Astrocyte of the hippocampus (primary cell): ENCODE results near the gene C1orf232.

Source experiments
- DNase-seq: peaks from one replicate; pipeline ENCODE4 v3.0.0; 2011; ENCODE audit warnings: low read depth, low spot score

The C1orf232 gene

GRCh38 chr1:26156285-26157038, 12.3 kb downstream of the C1orf232 start:
- no peak for DNase-seq

- no peak for DNase-seq
Observed at GRCh38 chr1:26155370-26156284, 13.1 kb downstream of the C1orf232 start.

GRCh38 chr1:26154750-26155149, 14.0 kb downstream of the C1orf232 start:
- no peak for DNase-seq

- DNase-seq = no peak
Observed at GRCh38 chr1:26153966-26154532, 14.7 kb downstream of the C1orf232 start.

GRCh38 chr1:26148887-26149286, 19.9 kb downstream of the C1orf232 start:
- no peak for DNase-seq

- no peak for DNase-seq
Observed at GRCh38 chr1:26145960-26146294, 22.8 kb downstream of the C1orf232 start.

- peak; percentile 86 for DNase-seq
Observed at GRCh38 chr1:26145041-26145959, 23.5 kb downstream of the C1orf232 start.

GRCh38 chr1:26142159-26142558, 26.6 kb downstream of the C1orf232 start:
- no peak for DNase-seq

GRCh38 chr1:26138974-26139558, 29.7 kb downstream of the C1orf232 start:
- no peak for DNase-seq

GRCh38 chr1:26134466-26134865, 34.3 kb downstream of the C1orf232 start:
- DNase-seq = no peak

GRCh38 chr1:26132834-26133167, 36.0 kb downstream of the C1orf232 start:
- DNase-seq = no peak

GRCh38 chr1:26132128-26132833, 36.5 kb downstream of the C1orf232 start:
- DNase-seq = no peak

- no peak for DNase-seq
Observed at GRCh38 chr1:26130695-26131094, 38.1 kb downstream of the C1orf232 start.

- DNase-seq = no peak
Observed at GRCh38 chr1:26129778-26130177, 39.0 kb downstream of the C1orf232 start.

GRCh38 chr1:26127235-26128163, 41.3 kb downstream of the C1orf232 start:
- DNase-seq = no peak

GRCh38 chr1:26126321-26127084, 42.3 kb downstream of the C1orf232 start:
- DNase-seq = no peak

GRCh38 chr1:26125946-26126320, 42.8 kb downstream of the C1orf232 start:
- DNase-seq = no peak

GRCh38 chr1:26125382-26125781, 43.4 kb downstream of the C1orf232 start:
- no peak for DNase-seq
